OCI-LY3 (cell line): ENCODE results near the gene MUL1.

ENCODE experiments used
- EZH2phosphoT487 ChIP-seq: fragments of 200-600 bp; shearing (Covaris generic); IDR thresholded peaks from 2 replicates; pipeline ENCODE4 v1.6.1; 2018; ENCODE audit warnings: antibody characterized with exemption, mixed run types, low read depth
- TF ChIP-seq, protein P1 (sequence below): fragments of 200-600, 300-600 bp; sonication (generic); IDR thresholded peaks from 2 replicates; pipeline ENCODE4 v1.5.1; 2014; ENCODE audit warnings: antibody characterized with exemption, low read length, low read depth

DNA sequence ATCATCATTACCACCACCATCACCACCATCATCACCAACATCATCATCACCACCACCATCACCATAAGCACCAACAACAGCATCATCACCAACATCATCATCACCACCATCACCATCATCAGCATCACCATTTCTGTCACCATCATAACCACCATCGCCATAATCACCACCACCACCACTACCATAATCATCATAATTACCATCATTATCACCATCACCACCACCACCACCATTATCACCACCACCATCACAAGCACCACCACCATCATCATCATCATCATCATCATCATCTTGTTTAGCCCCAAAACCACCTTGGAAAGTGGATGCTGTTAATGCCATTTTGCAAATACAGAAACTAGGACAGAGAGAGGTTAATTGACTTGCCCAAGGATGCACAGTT is 44.4 kb downstream of the MUL1 start:
- TF ChIP-seq, protein P1, sequence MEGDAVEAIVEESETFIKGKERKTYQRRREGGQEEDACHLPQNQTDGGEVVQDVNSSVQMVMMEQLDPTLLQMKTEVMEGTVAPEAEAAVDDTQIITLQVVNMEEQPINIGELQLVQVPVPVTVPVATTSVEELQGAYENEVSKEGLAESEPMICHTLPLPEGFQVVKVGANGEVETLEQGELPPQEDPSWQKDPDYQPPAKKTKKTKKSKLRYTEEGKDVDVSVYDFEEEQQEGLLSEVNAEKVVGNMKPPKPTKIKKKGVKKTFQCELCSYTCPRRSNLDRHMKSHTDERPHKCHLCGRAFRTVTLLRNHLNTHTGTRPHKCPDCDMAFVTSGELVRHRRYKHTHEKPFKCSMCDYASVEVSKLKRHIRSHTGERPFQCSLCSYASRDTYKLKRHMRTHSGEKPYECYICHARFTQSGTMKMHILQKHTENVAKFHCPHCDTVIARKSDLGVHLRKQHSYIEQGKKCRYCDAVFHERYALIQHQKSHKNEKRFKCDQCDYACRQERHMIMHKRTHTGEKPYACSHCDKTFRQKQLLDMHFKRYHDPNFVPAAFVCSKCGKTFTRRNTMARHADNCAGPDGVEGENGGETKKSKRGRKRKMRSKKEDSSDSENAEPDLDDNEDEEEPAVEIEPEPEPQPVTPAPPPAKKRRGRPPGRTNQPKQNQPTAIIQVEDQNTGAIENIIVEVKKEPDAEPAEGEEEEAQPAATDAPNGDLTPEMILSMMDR, result no peak
- no peak for TF ChIP-seq EZH2phosphoT487
